H9 (cell line): ENCODE results near the gene TIAL1. TPM values are rescaled to one million over a fixed set of nuclear protein-coding genes. Genes with fewer than 3 reads are reported as not detected.
"Not testable (repeated sequence)": the region's sequence is repeated elsewhere in the genome, so short reads cannot be mapped to it uniquely, and the experiment has no call there.

Experiments used
- DNase-seq: peaks from one replicate; pipeline ENCODE4 v3.0.0-alpha.2; 2017
- H2AFZ ChIP-seq: one replicate; pipeline ENCODE4 v1.6.1; 2013; ENCODE audit warnings: mild to moderate bottlenecking, low read length, control low read depth, moderate library complexity
- H2AK5ac ChIP-seq: 2 replicates; pipeline ENCODE4 v1.6.1; 2013; ENCODE audit warnings: low read length, control low read depth, mixed read lengths; ENCODE audit not compliant: insufficient read length
- H2BK120ac ChIP-seq: one replicate; pipeline ENCODE4 v1.6.1; 2013; ENCODE audit warnings: low read depth, mild to moderate bottlenecking, low read length, control low read depth, inconsistent platforms; ENCODE audit not compliant: poor library complexity, severe bottlenecking
- H2BK12ac ChIP-seq: 2 replicates; pipeline ENCODE4 v1.6.1; 2013; ENCODE audit warnings: low read length, control low read depth, mixed read lengths, low read depth; ENCODE audit not compliant: insufficient read length
- H2BK15ac ChIP-seq: 2 replicates; pipeline ENCODE4 v1.6.1; 2013; ENCODE audit warnings: low read depth, low read length, control low read depth
- H2BK20ac ChIP-seq: one replicate; pipeline ENCODE4 v1.6.1; 2013; ENCODE audit warnings: low read depth, mild to moderate bottlenecking, low read length, control low read depth, inconsistent platforms; ENCODE audit not compliant: poor library complexity, severe bottlenecking
- H2BK5ac ChIP-seq: 2 replicates; pipeline ENCODE4 v1.6.1; 2013; ENCODE audit warnings: low read length, control low read depth, mixed read lengths; ENCODE audit not compliant: insufficient read length
- H3K14ac ChIP-seq: 2 replicates; pipeline ENCODE4 v1.6.1; 2013; ENCODE audit warnings: low read length, control low read depth; ENCODE audit not compliant: insufficient read depth
- H3K18ac ChIP-seq: 2 replicates; pipeline ENCODE4 v1.6.1; 2013; ENCODE audit warnings: low read depth, mild to moderate bottlenecking, mixed read lengths, low read length, control low read depth; ENCODE audit not compliant: insufficient read length
- H3K23ac ChIP-seq: 2 replicates; pipeline ENCODE4 v1.6.1; 2013; ENCODE audit warnings: low read length, control low read depth, mixed read lengths, low read depth; ENCODE audit not compliant: insufficient read length
- H3K23me2 ChIP-seq: 2 replicates; pipeline ENCODE4 v1.6.1; 2013; ENCODE audit warnings: low read depth, mild to moderate bottlenecking, mixed read lengths, low read length, control low read depth; ENCODE audit not compliant: insufficient read length, poor library complexity, severe bottlenecking
- H3K27ac ChIP-seq: 2 replicates; pipeline ENCODE4 v1.5.1; 2013; ENCODE audit warnings: low read length, control low read depth, mixed read lengths, low read depth; ENCODE audit not compliant: insufficient read length
- H3K27me3 ChIP-seq: 2 replicates; pipeline ENCODE4 v1.6.1; 2013; ENCODE audit warnings: low read length, control low read depth, inconsistent platforms; ENCODE audit not compliant: insufficient read depth
- H3K4ac ChIP-seq: 2 replicates; pipeline ENCODE4 v1.6.1; 2013; ENCODE audit warnings: low read depth, mild to moderate bottlenecking, control low read depth, inconsistent platforms, low read length, moderate library complexity
- H3K4me1 ChIP-seq: 2 replicates; pipeline ENCODE4 v1.6.1; 2013; ENCODE audit warnings: low read length, control low read depth, inconsistent platforms; ENCODE audit not compliant: insufficient read depth
- H3K4me2 ChIP-seq: 2 replicates; pipeline ENCODE4 v1.6.1; 2013; ENCODE audit warnings: low read length, control low read depth, mixed read lengths; ENCODE audit not compliant: insufficient read length, insufficient read depth
- H3K56ac ChIP-seq: 2 replicates; pipeline ENCODE4 v1.6.1; 2013; ENCODE audit warnings: low read depth, mild to moderate bottlenecking, mixed read lengths, low read length, control low read depth; ENCODE audit not compliant: insufficient read length
- H3K79me1 ChIP-seq: 2 replicates; pipeline ENCODE4 v1.6.1; 2013; ENCODE audit warnings: low read depth, mild to moderate bottlenecking, moderate library complexity, low read length, control low read depth, inconsistent platforms; ENCODE audit not compliant: insufficient read depth, poor library complexity, severe bottlenecking
- H3K79me2 ChIP-seq: 2 replicates; pipeline ENCODE4 v1.6.1; 2013; ENCODE audit warnings: low read length, control low read depth, inconsistent platforms; ENCODE audit not compliant: insufficient read depth
- H3K9ac ChIP-seq: 2 replicates; pipeline ENCODE4 v1.6.1; 2013; ENCODE audit warnings: low read length, control low read depth, mixed read lengths; ENCODE audit not compliant: insufficient read length; ENCODE audit errors: extremely low read depth
- H3K9me3 ChIP-seq: one replicate; pipeline ENCODE4 v1.6.1; 2013; ENCODE audit warnings: low read depth, low read length, inconsistent platforms; ENCODE audit not compliant: control insufficient read depth
- H3T11ph ChIP-seq: one replicate; pipeline ENCODE4 v1.6.1; 2013; ENCODE audit warnings: mild to moderate bottlenecking, low read length, control low read depth, inconsistent platforms
- H4K20me1 ChIP-seq: one replicate; pipeline ENCODE4 v1.6.1; 2013; ENCODE audit not compliant: control insufficient read depth, insufficient read length, insufficient read depth
- H4K5ac ChIP-seq: 2 replicates; pipeline ENCODE4 v1.6.1; 2013; ENCODE audit warnings: low read depth, mild to moderate bottlenecking, mixed read lengths, low read length, control low read depth; ENCODE audit not compliant: insufficient read length
- H4K8ac ChIP-seq: replicated peaks from 2 replicates; pipeline ENCODE4 v1.6.1; 2013; ENCODE audit warnings: low read length, control low read depth, mixed read lengths, low read depth; ENCODE audit not compliant: insufficient read length
- H4K91ac ChIP-seq: 2 replicates; pipeline ENCODE4 v1.6.1; 2013; ENCODE audit warnings: low read depth, mild to moderate bottlenecking, moderate library complexity, mixed read lengths, low read length, control low read depth; ENCODE audit not compliant: insufficient read length
- H3K27ac Mint-ChIP-seq, 3 experiments: 2 replicates in 2 of 3; 3 replicates in 1 of 3; pipeline ENCODE4 v1.8.0; 2020 to 2021; ENCODE audit warnings: mixed read lengths in 3 of 3, mild to moderate bottlenecking in 1 of 3, moderate library complexity in 1 of 3
- H3K27me3 Mint-ChIP-seq: 2 replicates; pipeline ENCODE4 v1.8.0; 2021; ENCODE audit warnings: low read depth, mild to moderate bottlenecking, moderate library complexity, mixed read lengths
- H3K36me3 Mint-ChIP-seq, 3 experiments: 2 replicates in 2 of 3; 3 replicates in 1 of 3; pipeline ENCODE4 v1.8.0; 2020 to 2021; ENCODE audit warnings: low read depth in 3 of 3, mixed read lengths in 3 of 3; ENCODE audit not compliant: insufficient read depth in 1 of 3
- H3K4me1 Mint-ChIP-seq, 2 experiments: 2 replicates each; pipeline ENCODE4 v1.8.0; 2020; ENCODE audit warnings: mixed read lengths in 2 of 2
- H3K4me3 Mint-ChIP-seq, 2 experiments: 2 replicates in 1 of 2; 3 replicates in 1 of 2; pipeline ENCODE4 v1.8.0; 2020 to 2021; ENCODE audit warnings: mild to moderate bottlenecking in 2 of 2, mixed read lengths in 2 of 2, moderate library complexity in 1 of 2
- H3K9me3 Mint-ChIP-seq, 2 experiments: 2 replicates in 1 of 2; 3 replicates in 1 of 2; pipeline ENCODE4 v1.8.0; 2020; ENCODE audit warnings: mild to moderate bottlenecking in 2 of 2, mixed read lengths in 2 of 2, moderate library complexity in 1 of 2
- WGBS: extraction: QIAGEN DNeasy Blood & Tissue Kit; methylation state at CpG from one replicate; pipeline ENCODE4 v1.1.7; 2013; ENCODE audit warnings: missing lambda C conversion rate, low lambda C conversion rate, mixed read lengths; ENCODE audit not compliant: insufficient read length; ENCODE audit errors: extremely low coverage; 5-methylcytosine and 5-hydroxymethylcytosine counted together
- total RNA-seq: library from RNA; stranded (reverse); gene quantifications from 2 replicates; pipeline ENCODE4 v1.2.1, GENCODE V29; 2021
- TF ChIP-seq, protein P1 (sequence below): fragments of 200-600 bp; sonication (generic); conservative IDR thresholded peaks from 3 replicates; pipeline ENCODE4 v1.8.0; 2021; ENCODE audit warnings: antibody characterized with exemption, mild to moderate bottlenecking

The TIAL1 gene
- total RNA-seq, 1 experiment from 2014 or later, result 146 TPM

DNA sequence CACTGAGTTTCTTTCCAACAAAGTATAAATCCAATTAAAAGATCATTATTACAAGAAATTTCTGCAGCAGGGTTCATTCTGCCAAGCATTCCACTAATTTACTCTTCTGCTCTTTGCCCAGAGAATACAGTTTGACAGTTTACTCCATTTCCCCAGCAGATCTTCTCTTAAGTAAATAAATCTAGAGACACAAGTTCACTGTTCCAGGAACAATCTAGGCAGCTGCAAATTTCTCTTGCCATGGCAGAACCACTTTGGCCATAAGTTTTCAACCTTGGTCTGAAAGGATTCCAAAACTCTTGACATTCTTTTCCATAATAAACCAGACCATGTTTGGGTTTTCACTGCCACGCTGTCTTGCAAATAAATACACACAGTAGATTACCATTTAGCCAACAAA lies 65.7 kb downstream of the TIAL1 start:
- Histone ChIP-seq H2BK12ac (no peak overlapping the region), H2BK120ac (no peak overlapping the region), H3T11ph (no peak overlapping the region), H3K23ac (no peak overlapping the region), H4K8ac (no peak overlapping the region), H2AFZ (no peak overlapping the region), H3K79me2 (no peaks in the 10 kb centered on the region), H3K14ac (no peak overlapping the region), H3K4me1 (no peaks in the 10 kb centered on the region), H2AK5ac (no peak overlapping the region), H3K79me1 (no peaks in the 10 kb centered on the region), H2BK15ac (no peak overlapping the region), H3K18ac (no peak overlapping the region), H3K56ac (no peak overlapping the region), H2BK5ac (no peak overlapping the region), H4K91ac (no peak overlapping the region), H4K20me1 (no peaks in the 10 kb centered on the region), H2BK20ac (no peak overlapping the region), H3K27me3 (no peaks in the 10 kb centered on the region), H3K9ac (no peak overlapping the region), H3K9me3 (no peaks in the 10 kb centered on the region), H3K4ac (no peak overlapping the region), H3K4me2 (no peak overlapping the region), H3K27ac (no peak overlapping the region), H4K5ac (no peak overlapping the region), H3K23me2 (no peaks in the 10 kb centered on the region)
- Mint-ChIP-seq H3K27me3 (peaks cover 2% of the 10 kb centered on the region; the same call in 1 of the 2 replicates), H3K36me3 (no peaks in the 10 kb centered on the region), H3K4me1 (no peaks in the 10 kb centered on the region), H3K4me3 (no peak overlapping the region), H3K9me3 (no peaks in the 10 kb centered on the region), H3K27ac (no peak overlapping the region)
- DNase-seq, result no peak
- TF ChIP-seq, protein P1, sequence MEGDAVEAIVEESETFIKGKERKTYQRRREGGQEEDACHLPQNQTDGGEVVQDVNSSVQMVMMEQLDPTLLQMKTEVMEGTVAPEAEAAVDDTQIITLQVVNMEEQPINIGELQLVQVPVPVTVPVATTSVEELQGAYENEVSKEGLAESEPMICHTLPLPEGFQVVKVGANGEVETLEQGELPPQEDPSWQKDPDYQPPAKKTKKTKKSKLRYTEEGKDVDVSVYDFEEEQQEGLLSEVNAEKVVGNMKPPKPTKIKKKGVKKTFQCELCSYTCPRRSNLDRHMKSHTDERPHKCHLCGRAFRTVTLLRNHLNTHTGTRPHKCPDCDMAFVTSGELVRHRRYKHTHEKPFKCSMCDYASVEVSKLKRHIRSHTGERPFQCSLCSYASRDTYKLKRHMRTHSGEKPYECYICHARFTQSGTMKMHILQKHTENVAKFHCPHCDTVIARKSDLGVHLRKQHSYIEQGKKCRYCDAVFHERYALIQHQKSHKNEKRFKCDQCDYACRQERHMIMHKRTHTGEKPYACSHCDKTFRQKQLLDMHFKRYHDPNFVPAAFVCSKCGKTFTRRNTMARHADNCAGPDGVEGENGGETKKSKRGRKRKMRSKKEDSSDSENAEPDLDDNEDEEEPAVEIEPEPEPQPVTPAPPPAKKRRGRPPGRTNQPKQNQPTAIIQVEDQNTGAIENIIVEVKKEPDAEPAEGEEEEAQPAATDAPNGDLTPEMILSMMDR, result no peak
- no CpG with 5 or more reads among the region's 1 CpG for WGBS

DNA sequence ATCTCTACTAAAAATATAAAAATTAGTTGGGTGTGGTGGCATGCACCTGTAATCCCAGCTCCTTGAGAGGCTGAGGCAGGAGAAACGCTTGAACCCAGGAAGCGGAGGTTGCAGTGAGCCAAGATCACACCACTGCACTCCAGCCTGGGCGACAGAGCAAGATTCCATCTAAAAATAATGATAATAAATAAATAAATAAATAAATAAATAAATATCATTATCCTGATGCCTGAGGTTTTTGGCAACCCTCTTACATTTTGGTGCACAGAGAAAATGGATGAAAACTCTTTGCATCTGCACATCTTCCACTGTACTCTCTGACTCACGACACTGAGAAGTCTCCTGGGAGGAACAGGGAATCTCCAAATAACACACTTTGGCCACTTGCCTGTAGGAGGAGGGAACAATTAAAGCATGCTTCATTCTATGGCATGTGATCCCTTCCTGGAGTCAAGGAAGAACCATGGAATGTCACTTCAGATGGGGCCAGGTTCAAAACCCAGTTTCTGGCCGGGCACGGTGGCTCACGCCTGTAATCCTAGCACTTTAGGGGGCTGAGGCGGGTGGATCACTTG lies 68.0 kb downstream of the TIAL1 start:
- H3K79me1 ChIP-seq, H2BK15ac ChIP-seq, H3K4me2 ChIP-seq, H3K23ac ChIP-seq, H3T11ph ChIP-seq, H3K14ac ChIP-seq, H3K4me3 Mint-ChIP-seq, H4K20me1 ChIP-seq, H3K27ac Mint-ChIP-seq, H2BK12ac ChIP-seq, H3K56ac ChIP-seq, H3K27me3 ChIP-seq, H2BK20ac ChIP-seq, H4K8ac ChIP-seq, H3K27me3 Mint-ChIP-seq, H2AFZ ChIP-seq, H3K23me2 ChIP-seq, H4K5ac ChIP-seq, H3K9ac ChIP-seq, H2BK5ac ChIP-seq, H3K4ac ChIP-seq, H3K27ac ChIP-seq, H2AK5ac ChIP-seq, H3K36me3 Mint-ChIP-seq, H4K91ac ChIP-seq, H3K4me1 ChIP-seq, H3K79me2 ChIP-seq, H3K18ac ChIP-seq, DNase-seq, H3K4me1 Mint-ChIP-seq, H2BK120ac ChIP-seq, H3K9me3 ChIP-seq, H3K9me3 Mint-ChIP-seq: not testable (repeated sequence)
- WGBS, result no CpG with 5 or more reads among the region's 8 CpGs
